Stimulated activated CD8-positive, alpha-beta memory T cell treated with anti-CD3 and anti-CD28 coated beads, Interleukin-2, amount 100 ng/mL, for 48 hours (primary cell): Measurements from ENCODE around the gene TMEM170B.

Experiments
- DNase-seq, 2 donors: peaks; one replicate each; pipeline ENCODE4 v3.0.0-alpha.2; 2020; ENCODE audit warnings: low read depth in 2 of 2

TMEM170B gene

GRCh38 chr6:11537229-11538051 is at the start of gene TMEM170B:
TSS of gene TMEM170B (plus strand) at chr6:11537749. CDS start at chr6:11538278, 529 bp downstream.
- peak; percentile 90 to 92 for DNase-seq

- DNase-seq: no peak
Observed at GRCh38 chr6:11490996-11491395, 46.6 kb upstream of the TMEM170B start.

GRCh38 chr6:11491596-11492463 is 45.7 kb upstream of the TMEM170B start:
- no peak for DNase-seq

GRCh38 chr6:11492464-11493290 is 44.9 kb upstream of the TMEM170B start:
- DNase-seq: no peak

- no peak for DNase-seq
Observed at GRCh38 chr6:11493974-11494373, 43.6 kb upstream of the TMEM170B start.

GRCh38 chr6:11494786-11495564 is 42.6 kb upstream of the TMEM170B start:
- no peak for DNase-seq

GRCh38 chr6:11495565-11496145 is 41.9 kb upstream of the TMEM170B start:
- DNase-seq: no peak

- DNase-seq: peak; percentile 17 to 26
Observed at GRCh38 chr6:11496152-11497060, 41.1 kb upstream of the TMEM170B start.

- no peak for DNase-seq
Observed at GRCh38 chr6:11497107-11497506, 40.4 kb upstream of the TMEM170B start.

GRCh38 chr6:11497881-11498280 is 39.7 kb upstream of the TMEM170B start:
- DNase-seq: no peak

GRCh38 chr6:11500008-11500407 is 37.5 kb upstream of the TMEM170B start:
- no peak for DNase-seq

GRCh38 chr6:11509471-11509870 is 28.1 kb upstream of the TMEM170B start:
- no peak for DNase-seq

- DNase-seq: no peak
Observed at GRCh38 chr6:11514672-11515071, 22.9 kb upstream of the TMEM170B start.

- DNase-seq: no peak
Observed at GRCh38 chr6:11515763-11516162, 21.8 kb upstream of the TMEM170B start.

GRCh38 chr6:11522812-11523605 is 14.5 kb upstream of the TMEM170B start:
- no peak for DNase-seq

- no peak for DNase-seq
Observed at GRCh38 chr6:11525468-11526155, 11.9 kb upstream of the TMEM170B start.

GRCh38 chr6:11526156-11526505 is 11.4 kb upstream of the TMEM170B start:
- DNase-seq: no peak

GRCh38 chr6:11527274-11527870 is 10.2 kb upstream of the TMEM170B start:
- DNase-seq: no peak
